ENCODE data around the gene ATP13A4.
A peak's percentile ranks its signal among the peaks of the same experiment; 100 is the strongest.

ATP13A4 gene

DNA sequence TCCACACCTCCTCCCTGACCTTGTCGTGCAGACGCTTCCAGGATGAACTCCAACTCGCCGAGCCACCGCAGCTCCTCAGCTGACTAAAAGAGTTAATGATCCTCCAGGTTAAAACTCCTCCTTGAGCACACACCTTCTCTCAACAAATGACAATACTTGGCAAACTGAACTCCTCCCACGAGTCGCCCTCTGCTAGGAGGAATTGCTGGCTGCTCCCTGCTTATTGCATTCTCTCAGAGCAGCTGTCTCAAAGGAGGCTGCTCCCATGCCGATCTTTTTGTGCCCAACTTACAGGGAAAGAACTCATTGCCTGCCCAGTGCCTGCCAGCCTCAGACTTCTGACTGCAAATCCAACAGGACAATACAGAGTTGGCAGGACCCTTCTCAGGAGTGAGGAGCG lies at the start of gene ATP13A4:
TSS of gene ATP13A4 (minus strand) at position 85 of the 400 bp plus-strand sequence. CDS start 96 bp downstream, outside the sequence.
- peak in 24 of 56 donors; percentile 4 to 65 (median 22) for DNase-seq

GRCh38 chr3:193599393-193599792 lies 44.7 kb upstream of the ATP13A4 start:
- no peak for DNase-seq

- no peak for DNase-seq
These were observed 43.5 kb upstream of the ATP13A4 start for GRCh38 chr3:193598202-193598601.

DNA sequence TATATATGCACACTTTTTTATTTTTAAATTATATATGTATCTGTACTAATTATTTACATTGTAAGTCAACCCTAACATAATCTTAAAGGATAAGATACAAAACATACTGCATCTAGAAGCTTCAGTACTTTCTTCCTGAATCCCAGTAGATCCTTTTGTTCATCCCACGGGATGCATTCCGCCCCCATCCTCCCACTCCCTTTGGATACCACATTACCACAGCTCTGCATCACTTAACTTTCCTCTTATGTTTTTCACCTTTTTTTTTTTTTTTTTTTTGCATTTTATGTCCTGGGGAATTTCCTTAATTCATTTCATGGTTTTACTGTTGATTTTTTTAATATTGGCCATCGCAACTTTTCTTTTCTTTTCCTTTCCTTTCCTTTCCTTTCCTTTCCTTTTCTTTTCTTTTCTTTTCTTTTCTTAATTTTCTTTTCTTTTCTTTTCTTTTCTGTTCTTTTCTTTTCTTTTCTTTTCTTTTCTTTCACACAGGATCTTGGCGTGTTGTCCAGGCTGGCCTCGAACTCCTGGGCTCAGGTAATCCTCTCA lies 41.3 kb upstream of the ATP13A4 start:
- DNase-seq = no peak

DNA sequence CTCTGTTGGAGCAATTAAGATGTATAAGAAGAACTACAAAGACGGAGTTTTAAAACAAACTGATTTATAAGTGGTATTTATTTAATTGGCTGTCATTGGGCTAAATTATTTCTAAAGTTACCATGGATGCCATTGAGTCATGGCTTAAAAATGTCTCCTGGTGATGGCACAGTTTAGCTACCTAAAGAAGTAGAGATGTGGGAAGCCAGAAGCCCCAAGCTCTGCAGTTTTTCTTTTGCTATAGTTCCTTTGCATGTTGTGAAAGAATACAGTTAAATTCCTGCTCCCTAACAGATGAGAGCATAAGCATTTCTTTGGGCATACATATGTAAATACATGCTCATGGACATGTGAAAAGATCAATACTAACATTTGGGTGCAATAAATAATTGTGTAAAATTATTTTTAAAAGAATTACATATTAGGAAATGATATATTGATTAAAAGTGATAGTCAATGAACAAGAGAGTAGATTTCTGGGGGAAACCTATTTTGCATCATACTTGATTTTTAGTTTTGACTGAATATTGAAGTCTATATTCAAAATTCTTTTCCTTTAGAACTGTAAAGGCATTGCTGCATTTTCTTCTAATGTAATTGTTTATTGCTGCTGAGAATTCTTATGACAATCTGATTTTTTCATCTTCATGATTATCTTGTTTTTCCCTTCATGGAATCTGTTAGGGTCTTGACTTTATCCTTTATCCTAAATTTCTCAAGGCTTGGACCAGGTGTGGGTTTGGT lies 40.4 kb upstream of the ATP13A4 start:
- no peak for DNase-seq

GRCh38 chr3:193593668-193594030 lies 39.0 kb upstream of the ATP13A4 start:
- DNase-seq = peak in 3 of 56 donors; percentile 28 to 44 (median 28)

GRCh38 chr3:193592841-193593667 lies 38.4 kb upstream of the ATP13A4 start, which contains the start of gene OPA1:
OPA1 (plus strand) TSS chr3:193593208; CDS start chr3:193593378, 170 bp downstream.
- DNase-seq = peak; percentile 80 to 98 (median 93)

DNA sequence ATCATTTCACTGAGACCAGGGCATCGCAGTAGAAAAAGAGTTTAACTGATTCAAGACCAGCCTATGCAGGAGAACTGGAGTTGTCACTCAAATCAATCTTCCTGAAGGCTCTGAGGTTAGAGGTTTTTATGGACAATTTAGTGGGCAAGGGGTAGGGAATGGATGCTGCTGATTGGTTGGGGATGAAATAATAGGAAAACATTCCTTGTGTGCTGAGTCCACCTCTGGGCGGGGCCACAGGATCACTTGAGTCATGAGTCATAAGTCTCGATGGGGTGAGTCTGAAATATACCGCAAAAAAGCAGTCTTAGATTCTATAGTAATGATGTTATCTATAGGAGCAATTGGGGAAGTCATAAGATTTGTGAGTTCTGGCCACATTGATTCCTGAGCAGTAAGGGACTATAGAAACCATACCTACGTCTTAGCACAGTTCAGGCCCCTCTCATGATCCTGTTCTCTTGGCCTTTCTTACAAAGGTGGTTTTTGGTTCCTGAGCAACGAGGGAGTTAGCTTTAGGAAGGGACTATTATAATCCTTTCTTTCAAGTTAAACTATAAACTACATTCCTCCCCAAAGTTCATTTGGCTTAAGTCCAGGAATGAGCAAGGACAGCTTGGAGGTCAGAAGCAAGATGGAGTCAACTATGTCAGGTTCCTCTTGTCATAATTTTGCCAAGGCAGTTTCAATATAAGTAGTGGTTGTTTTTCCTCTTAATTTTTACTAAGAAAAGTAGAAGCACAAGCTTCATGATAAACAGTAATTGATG lies 35.6 kb upstream of the ATP13A4 start:
- DNase-seq = no peak

GRCh38 chr3:193589616-193590015 lies 34.9 kb upstream of the ATP13A4 start:
- DNase-seq = no peak

DNA sequence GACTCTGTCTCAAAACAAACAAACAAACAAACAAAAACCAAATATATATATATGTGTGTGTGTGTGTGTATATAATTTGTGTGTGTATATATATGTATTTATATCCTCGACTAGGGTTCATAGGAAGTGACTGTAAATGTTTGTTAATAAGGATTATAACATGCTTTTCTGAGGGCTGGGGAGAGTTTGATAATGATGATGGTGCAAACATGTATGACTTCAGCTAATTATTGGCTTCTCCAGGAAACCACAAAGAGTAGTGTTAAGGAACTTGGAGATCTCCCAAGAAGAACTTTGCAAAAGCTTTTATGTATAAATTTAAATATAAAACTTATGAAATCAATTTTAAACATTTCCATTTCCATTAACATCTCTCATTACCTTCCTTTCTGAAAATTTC lies 34.4 kb upstream of the ATP13A4 start:
- no peak for DNase-seq

GRCh38 chr3:193586526-193586925 lies 31.8 kb upstream of the ATP13A4 start:
- DNase-seq = no peak

DNA sequence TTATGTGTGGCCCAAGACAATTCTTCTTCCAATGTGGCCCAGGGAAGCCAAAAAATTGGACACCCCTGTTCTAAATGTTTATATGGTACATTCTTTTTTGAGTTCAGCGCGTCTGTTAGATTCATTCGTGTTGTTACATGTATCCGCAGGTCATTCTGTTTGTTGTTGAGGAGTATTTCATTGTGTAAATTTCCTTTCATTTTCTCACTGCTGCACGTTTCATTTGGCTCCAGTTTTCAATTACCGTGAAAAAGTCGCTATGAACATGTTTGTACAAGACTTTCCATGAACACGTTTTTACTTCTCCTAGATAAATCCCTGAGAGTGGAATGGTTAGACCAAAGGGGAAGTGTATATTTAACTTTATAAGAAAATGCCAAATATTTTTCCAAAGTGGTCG lies 30.8 kb upstream of the ATP13A4 start:
- no peak for DNase-seq

GRCh38 chr3:193574488-193575070 lies 19.9 kb upstream of the ATP13A4 start:
- no peak for DNase-seq

- no peak for DNase-seq
These were observed 18.9 kb upstream of the ATP13A4 start for GRCh38 chr3:193573403-193574191.

DNA sequence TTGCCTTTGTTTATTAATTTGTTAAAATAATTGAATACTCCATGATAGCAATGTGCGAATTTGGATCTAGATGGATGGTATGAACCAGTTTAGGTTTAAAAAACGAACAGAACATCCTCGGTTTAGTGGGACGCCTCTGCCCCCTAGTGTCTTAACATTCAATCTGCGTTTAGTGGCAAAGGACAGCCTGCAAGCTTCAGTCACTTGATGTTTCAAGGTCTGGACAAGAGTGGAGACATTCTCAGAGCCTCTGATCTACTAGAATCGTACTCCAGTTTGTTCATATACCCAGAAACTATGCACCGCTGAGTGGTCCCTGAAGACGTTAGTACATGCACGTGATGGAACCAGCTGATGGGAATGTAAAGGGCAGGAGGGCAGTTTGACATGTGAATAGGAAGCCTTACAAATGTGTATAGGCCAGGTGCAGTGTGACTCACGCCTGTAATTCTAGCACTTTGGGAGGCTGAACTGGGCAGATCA lies 17.8 kb upstream of the ATP13A4 start:
- peak in 43 of 56 donors; percentile 2 to 78 (median 33) for DNase-seq

GRCh38 chr3:193569119-193569518 lies 14.4 kb upstream of the ATP13A4 start:
- no peak for DNase-seq

- peak in 5 of 56 donors; percentile 0 to 35 (median 6) for DNase-seq
These were observed 9.3 kb upstream of the ATP13A4 start for GRCh38 chr3:193564012-193564411.

DNA sequence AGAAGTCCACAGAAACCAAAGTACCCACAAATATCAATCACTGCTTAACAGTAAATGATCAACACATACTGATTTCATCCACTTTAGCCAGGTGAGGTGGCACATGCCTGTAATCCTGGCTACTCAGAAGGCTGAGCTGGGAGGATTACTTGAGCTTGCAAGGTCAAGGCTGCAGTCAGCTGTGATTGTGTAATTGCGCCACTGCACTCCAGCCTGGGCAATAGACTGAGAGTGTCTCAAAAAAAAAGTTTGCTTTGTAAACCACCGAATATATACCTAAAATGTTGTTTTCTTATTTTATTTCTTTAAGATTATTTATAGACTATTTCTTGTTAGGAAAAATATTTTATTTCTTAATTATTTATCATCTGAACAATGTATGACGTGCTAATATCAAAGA lies 8.7 kb upstream of the ATP13A4 start:
- DNase-seq = no peak

- DNase-seq = peak in 39 of 56 donors; percentile 4 to 78 (median 36)
These were observed 6.2 kb upstream of the ATP13A4 start for GRCh38 chr3:193560870-193561269.

DNA sequence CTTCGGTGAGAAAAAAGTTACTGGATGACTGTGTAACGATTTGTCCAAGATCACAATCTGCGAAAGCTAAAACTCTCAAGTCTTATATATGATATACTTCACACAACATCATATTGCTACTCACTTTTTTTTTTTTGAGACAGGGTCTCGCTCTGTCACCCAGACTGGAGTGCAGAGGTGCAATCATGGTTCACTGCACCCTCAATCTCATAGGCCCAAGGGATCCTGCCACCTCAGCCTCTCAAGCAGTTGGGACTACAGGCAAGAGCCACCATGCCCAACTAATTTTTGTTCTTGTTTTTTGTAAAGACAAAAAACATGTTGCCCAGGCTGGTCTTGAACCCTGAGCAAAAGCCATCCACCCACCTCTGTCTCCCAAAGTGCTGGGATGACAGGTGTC lies 5.4 kb upstream of the ATP13A4 start:
- no peak for DNase-seq
